ENCODE data around the gene NPEPPS.
A peak's percentile ranks its signal among the peaks of the same experiment; 100 is the strongest.

NPEPPS gene

GRCh38 chr17:47634870-47635269 lies 104.0 kb downstream of the NPEPPS start:
- DNase-seq: no peak

DNA sequence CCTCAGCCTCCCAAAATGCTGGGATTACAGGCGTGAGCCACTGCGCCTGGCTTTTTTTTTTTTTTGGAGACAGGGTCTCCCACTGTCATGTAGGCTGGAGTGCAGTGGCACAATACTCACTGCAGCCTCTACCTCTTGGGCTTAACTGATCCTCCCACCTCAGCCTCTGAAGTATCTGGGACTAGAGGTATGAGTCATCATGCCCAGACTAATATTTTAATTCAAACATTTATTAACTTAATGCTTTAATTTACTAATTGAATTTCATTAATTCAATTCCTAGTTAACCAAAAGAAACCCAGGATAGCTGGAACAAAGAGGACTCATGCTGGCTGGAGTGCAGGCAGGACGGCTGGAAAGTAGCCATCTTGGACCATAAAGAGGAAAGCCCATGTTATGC lies 104.8 kb downstream of the NPEPPS start:
- no peak for DNase-seq

DNA sequence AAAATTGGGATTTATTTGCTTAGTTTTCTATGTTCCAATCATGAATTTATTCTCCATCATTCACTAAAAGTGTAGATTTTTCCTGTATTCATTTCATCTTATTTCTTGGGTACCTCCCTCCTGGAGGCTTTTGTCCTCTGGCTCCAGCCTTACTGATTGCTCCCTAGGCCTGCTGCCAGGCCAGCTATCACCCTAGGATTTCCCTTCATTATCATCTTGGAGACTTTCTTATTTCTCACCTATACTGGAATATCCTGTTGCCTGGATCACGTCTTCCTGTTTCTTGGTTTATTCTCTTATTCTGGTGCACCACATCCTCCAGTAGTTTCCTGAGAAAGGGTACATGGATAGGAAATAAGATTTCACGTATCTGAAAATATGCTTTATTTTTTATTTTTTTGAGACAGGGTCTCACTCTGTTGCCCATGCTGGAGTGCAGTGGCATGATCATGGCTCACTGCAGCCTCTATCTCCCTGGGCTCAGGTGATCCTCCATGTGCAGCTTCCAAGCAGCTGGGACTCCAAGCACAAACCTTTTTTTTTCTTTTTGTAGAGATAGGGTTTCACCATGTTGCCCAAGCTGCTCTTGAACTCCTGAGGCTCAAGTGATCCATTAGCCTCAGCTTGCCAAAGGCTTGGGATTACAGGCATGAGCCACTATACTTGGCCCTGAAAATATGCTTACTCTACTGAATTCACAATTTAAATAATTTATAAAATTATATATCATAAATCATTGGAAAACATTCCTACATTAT lies 105.5 kb downstream of the NPEPPS start:
- no peak for DNase-seq

DNA sequence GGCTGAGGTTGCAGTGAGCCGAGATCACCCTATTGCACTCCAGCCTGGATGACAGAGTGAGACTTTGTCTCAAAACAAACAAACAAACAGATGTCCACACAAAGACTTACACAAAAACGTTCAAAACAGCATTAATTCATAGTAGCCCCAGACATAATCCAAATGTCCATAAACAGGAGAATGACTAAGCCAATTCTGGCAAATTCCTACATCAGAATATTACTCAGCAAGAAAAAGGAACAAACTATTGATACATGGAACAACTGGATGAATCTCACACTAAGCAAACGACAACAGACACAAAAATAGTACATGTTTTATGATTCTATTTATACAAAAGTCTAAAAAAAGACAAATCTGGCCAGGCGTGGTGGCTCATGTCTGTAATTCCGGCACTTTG lies 108.0 kb downstream of the NPEPPS start:
- no peak for DNase-seq

DNA sequence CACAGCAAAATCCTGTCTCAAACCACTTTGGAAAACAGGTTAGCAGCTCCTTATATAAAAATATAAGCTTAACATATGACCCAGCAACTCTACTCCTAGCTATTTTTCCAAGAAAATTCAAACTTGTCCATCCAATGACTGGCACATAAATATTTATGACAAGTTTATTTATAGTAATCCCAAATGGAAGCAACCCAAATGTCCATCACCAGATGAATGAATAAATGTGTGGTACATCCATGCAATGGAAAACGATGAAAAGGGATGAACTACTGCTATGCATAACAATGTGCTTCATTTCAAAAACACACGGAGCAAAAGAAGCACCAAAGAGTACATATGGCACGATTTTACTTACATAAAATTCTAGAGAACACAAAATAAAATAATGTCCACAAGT lies 109.2 kb downstream of the NPEPPS start:
- DNase-seq: no peak

- no peak for DNase-seq
These were observed 110.3 kb downstream of the NPEPPS start for GRCh38 chr17:47641202-47641601.

DNA sequence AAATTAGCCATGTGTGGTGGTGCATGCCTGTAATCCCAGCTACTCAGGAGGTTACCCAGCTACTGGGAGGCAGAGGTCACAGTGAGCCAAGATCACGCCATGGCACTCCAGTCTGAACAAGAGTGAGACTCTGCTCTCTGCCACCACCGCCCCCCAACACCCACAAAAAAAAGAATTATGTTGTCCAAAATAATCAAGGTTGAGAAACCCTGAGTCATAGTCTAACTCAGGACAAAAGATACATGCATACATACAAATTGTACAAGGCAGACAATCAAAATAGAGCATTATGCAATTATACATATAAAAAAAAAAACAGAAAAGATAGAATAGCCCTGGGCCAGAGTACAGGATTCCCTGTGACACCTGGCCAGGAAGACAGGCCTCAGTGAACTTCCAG lies 112.2 kb downstream of the NPEPPS start:
- DNase-seq: no peak

- DNase-seq: no peak
These were observed 113.4 kb downstream of the NPEPPS start for GRCh38 chr17:47644324-47644723.

GRCh38 chr17:47649153-47649971 lies 118.5 kb downstream of the NPEPPS start, which contains the start of gene KPNB1:
TSS of gene KPNB1 (plus strand) at chr17:47649919. CDS start at chr17:47650245, 326 bp downstream.
- peak; percentile 100 for DNase-seq

DNA sequence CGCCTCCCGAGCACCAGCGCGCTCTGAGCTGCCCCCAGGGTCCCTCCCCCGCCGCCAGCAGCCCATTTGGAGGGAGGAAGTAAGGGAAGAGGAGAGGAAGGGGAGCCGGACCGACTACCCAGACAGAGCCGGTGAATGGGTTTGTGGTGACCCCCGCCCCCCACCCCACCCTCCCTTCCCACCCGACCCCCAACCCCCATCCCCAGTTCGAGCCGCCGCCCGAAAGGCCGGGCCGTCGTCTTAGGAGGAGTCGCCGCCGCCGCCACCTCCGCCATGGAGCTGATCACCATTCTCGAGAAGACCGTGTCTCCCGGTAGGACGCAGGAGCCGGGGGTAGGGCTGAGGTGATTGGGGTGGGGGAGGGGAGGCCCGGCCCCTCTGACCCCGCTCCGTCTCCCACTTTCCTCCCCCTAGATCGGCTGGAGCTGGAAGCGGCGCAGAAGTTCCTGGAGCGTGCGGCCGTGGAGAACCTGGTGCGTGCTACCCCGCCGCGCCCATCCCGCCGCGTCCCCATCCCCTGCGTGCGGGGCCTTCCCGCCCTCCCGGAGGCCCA lies 119.1 kb downstream of the NPEPPS start:
- peak; percentile 60 for DNase-seq

DNA sequence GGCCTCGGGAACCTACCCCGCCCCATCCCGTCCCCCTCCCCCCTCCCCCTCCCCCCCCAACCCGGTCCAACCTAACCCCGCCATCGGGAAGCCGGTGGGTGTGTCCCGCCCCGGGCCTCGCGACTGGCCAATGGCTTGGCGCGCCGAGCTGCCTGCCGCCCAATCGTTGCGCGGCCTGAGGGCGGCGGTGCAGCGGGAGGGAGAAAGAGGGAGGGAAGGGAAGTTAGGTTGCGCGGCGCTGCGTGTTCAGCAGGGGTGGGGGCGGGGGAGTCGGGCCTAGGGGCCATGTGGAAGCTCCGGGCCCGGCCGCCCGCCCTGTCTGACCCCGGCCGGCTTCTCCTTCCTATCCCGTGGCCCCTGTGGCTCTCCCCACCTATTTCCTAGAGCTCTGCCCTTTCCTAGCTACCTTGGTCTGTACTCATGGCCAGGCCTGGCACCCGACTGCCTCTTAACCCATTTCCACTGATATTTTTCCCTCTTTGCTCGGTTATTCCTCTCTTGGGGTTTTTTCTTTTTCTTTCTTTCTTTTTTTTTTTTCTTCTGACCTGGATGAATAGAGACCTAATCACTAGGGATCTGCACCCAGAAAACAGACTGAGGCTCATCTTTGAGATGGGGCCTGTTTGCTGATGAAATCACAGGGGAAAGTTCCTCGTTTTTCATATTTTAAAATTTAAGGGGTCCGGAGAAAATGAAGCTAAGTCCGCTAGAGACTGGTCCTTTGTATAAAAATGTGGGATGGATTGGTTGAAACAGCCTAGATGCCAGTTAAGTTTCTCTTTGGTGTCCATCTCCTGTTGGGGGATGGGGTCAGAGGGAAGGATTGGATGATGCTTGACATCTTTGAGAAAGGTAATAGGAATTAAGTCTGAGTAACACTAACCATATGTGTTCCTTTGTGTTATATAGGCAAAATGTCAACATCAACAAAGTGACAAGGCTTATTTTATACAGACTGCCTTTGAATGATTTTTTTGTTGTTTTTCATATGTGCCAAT lies 119.9 kb downstream of the NPEPPS start:
- peak; percentile 92 for DNase-seq

DNA sequence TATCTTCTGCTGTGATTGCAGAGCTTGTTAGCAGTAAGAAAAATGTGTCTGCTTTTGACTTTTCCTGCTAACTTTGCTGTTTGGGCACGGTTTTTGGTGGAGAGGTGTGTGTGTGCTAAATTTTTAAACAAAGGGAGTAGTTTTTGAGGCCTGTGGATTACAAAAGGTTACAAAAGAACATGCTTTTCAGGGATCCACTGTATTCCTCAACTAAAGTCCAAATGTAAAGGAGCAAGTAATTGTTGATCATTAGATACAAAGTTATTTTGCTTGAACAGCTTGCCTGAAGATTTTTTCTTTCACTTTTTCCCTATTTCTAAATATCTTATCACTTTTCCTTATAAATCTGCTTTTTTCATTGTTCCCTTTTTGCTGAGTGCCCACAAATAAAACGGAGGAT lies 120.8 kb downstream of the NPEPPS start:
- no peak for DNase-seq

DNA sequence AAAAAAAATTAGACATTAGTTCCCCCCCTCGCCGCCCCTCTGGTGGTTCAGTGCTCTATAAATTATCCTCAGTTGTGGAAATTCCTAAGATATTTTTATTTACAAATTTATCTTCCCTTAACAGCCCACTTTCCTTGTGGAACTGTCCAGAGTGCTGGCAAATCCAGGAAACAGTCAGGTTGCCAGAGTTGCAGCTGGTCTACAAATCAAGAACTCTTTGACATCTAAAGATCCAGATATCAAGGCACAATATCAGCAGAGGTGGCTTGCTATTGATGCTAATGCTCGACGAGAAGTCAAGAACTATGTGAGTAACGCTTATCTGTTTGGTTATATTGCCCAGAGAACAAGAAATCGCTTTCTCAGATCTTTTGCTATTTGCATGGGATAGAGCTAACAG lies 121.7 kb downstream of the NPEPPS start:
- no peak for DNase-seq

GRCh38 chr17:47653442-47653841 lies 122.5 kb downstream of the NPEPPS start:
- DNase-seq: no peak

DNA sequence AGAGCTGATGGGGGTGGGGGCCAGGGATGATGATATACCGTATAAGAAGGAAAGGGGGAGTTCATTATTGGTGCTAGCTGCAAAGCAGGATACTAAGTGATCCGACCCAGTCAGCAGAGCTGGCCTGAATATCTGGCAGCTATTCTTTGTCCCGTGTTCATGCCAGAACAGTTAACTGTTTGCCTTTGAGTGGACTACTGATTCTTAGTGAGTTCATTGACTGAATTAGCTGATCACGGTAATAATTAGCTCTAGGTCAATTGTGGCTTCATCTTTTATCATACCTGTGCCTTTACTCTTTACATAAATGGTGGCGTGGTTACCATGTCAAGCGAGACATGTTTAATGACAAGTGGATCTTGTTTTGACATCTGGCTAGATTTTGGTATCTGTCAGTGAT lies 124.1 kb downstream of the NPEPPS start:
- DNase-seq: no peak

GRCh38 chr17:47660064-47660492 lies 129.2 kb downstream of the NPEPPS start:
- no peak for DNase-seq

DNA sequence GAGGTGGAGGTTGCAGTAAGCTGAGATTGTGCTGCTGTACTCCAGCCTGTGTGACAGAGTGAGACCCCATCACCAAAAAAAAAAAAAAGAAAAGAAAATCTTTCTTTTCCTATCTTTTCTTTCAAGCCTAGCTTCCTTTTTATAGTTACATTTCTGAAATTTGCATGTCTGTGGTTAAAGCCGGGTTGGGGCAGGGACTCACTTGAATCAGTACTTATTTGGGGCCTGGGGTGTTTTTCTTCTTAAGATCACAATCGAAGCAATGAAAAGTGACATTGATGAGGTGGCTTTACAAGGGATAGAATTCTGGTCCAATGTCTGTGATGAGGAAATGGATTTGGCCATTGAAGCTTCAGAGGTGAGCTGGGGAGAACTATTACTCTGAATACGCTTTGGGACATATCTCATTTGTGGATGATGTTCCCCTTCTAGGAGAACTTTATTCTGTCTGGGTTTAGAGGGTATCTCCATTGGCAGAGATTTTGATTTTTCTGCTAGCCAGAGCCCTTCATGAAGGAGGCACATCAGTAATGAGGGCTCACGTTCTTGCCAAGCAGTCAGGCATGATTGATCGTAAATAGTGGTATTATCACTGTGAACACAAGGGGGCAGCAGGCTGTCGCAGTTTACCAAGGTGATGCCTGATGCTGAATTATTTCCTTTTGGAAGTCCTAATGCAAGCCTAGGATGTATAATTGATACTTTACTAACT lies 133.2 kb downstream of the NPEPPS start:
- peak; percentile 73 for DNase-seq

- DNase-seq: no peak
These were observed 133.7 kb downstream of the NPEPPS start for GRCh38 chr17:47664624-47664941.

DNA sequence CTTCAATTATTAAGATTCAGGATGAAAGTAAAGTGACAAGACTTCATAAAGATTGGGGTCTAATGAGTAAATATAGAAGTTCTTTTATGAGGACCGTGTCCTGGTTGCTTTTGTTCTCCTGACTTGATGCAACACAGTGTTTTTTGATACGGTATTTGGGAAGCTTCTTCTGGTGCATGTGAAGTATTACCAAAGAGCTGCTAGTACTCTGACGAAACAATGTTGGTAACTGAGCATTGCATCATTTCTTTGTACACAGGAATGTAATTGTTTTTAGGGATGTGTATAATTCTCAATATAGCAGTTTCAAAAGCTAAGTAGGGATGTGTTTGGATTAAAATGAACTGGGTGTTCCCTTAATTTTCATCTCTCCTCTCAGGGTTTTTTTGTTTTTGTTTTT lies 134.7 kb downstream of the NPEPPS start:
- DNase-seq: no peak

DNA sequence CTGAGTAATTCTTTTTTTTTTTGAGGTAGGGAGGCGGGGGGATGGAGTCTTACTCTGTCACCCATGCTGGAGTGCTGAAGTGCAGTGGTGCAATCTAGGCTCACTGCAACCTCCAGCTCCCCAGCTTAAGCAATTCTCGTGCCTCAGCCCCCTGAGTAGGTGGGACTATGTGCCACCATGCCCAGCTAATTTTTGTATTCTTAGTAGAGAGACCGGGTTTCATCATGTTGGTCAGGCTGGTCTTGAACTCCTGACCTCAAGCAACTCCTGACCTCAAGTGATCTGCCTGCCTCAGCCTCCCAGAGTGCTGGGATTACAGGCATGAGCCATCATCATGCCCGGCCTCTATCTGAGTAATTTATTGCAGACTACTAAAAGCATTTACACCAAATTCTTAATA lies 138.2 kb downstream of the NPEPPS start:
- no peak for DNase-seq

GRCh38 chr17:47670064-47670463 lies 139.2 kb downstream of the NPEPPS start:
- no peak for DNase-seq
